GM04504 (cell line): Measurements from ENCODE around the gene HSBP1L1.
"Not testable (repeated sequence)": the region's sequence is repeated elsewhere in the genome, so short reads cannot be mapped to it uniquely, and the experiment has no call there.

Experiments used
- DNase-seq: peaks from one replicate; pipeline ENCODE4 v3.0.0-alpha.2; 2012; ENCODE audit warnings: low read depth

HSBP1L1 gene

DNA sequence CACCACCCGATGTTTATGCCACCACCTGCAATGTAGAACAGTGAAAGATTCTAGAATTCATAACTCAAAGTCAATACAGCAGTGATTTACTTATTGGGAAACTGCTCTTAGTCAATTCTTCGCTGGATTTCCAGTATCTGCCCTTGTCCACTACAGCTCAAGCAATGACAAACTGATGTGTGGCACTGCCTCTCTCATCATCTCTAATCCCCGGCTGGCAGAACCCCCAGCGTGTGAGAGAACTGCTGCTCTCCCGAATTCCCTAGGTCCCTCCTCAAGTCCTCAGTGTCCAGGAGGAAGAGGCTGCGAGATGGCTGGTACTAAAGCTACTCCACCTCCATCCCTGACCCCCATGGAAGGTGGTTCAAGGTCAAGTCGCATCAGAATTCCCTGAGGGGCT is 22.3 kb downstream of the HSBP1L1 start:
- DNase-seq, result no peak

DNA sequence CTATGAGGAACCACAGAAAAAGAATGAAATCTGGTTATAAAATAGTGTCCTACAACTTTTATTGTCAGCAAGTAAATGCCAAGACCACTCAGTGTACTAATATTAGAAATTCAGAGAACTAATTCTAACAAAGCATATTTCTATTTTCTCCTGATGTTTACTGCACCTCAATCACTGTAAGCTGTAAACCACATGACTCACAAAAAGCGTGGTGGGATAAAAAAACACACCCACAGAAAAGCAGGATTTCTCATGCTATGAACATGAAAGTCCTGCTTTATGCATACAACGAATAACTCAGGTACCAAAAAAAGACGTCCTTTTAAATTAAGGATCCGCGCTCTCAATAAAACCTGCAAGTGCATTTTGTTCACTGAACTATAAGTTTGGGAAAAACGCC is 23.1 kb downstream of the HSBP1L1 start:
- no peak for DNase-seq

DNA sequence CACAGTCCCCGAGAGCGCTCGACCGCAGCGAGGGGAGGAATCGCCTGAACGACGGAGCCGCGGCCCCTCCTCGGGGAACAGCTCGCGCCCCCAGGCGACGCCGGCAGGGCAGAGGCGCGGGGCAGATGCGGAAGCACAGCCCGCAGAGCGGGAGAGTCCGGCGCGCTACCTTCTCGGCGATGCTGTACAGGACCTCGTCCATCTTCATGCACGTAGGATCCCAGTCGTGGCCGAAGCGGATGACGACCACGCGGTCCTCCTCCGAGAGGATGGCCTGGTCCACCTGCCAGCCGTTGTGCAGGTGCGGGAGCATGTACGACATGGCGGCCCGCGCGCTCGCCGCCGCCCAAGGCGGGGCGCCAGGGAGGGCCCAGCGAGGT is 23.6 kb downstream of the HSBP1L1 start:
- no peak for DNase-seq

- DNase-seq, result peak; percentile 65
These were observed 24.2 kb downstream of the HSBP1L1 start, which contains the start of gene TXNL4A for GRCh38 chr18:79988451-79989194. TXNL4A (minus strand) TSS chr18:79988563; CDS start chr18:79988392, 171 bp downstream.

DNA sequence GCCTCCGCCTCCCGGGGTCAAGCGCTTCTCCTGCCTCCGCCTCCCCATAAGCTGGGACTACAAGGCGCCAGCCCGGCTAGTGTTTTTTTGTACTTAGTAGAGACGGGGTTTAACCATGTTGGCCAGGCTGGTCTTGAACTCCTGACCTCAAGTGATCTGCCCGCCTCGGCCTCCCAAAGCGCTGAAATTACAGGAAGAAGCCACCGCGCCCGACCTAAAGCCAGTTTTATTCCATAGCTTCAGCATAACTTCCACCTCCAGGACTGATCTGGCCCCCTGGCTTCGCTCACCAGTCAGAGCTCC is 24.7 kb downstream of the HSBP1L1 start:
- no peak for DNase-seq

DNA sequence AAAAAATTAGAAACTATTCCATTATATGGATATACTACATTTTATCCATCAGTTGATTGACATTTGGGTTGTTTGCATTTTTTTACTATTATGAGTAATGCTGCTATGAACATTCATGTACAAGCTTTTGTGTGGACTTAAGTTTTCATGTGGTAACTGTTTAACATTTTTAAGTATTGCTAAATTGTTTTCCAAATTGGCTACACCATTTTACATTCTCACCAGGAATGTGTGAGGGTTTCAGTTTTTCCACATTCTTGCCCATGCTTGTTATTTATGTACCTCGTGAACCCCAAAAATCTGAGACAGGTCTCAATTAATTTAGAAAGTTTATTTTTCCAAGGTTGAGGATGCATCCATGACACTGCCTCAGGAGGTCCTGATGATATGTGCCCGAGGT is 27.1 kb downstream of the HSBP1L1 start:
- DNase-seq, result no peak

DNA sequence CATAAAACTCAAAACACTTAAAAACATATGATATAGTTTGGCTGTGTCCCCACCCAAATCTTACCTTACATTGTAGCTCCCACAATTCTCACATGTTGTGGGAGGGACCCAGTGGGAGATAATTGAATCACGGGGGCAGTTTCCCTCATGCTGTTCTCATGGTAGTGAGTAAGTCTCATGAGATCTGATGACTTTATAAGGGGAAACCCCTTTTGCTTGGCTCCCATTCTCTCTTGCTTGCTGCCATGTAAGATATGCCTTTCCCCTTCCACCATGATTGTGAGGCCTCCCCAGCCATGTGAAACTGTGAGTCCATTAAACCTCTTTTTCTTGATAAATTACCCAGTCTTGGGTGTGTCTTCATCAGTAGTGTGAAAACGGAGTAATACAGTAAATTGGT is 35.3 kb downstream of the HSBP1L1 start:
- DNase-seq, result not testable (repeated sequence)

DNA sequence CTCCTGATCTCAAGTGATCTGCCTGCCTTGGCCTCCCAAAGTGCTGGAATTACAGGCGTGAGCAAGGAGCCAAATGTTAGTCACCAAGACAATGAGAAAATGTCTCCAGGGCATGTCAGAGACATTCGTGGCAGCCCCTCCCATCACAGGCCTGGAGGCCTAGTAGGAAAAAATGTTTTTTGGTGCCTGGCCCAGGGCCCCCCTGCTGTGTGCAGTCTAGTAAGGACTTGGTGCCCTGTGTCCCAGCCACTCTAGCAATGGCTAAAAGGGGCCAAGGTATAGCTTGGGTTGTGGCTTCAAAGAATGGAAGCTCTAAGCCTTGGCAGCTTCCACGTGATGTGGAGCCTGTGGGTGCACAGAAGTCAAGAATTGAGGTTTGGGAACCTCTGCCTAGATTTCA is 36.4 kb downstream of the HSBP1L1 start:
- no peak for DNase-seq

- DNase-seq, result no peak
These were observed 38.0 kb downstream of the HSBP1L1 start for GRCh38 chr18:80002468-80002867.

GRCh38 chr18:80004600-80005342 is 40.3 kb downstream of the HSBP1L1 start:
- DNase-seq, result no peak

GRCh38 chr18:80006724-80007123 is 42.3 kb downstream of the HSBP1L1 start:
- DNase-seq, result no peak

- peak; percentile 96 for DNase-seq
These were observed 45.5 kb downstream of the HSBP1L1 start for GRCh38 chr18:80009661-80010550.

GRCh38 chr18:80010551-80010906 is 46.1 kb downstream of the HSBP1L1 start:
- no peak for DNase-seq

- not testable (repeated sequence) for DNase-seq
These were observed 47.2 kb downstream of the HSBP1L1 start for GRCh38 chr18:80011496-80012137.

DNA sequence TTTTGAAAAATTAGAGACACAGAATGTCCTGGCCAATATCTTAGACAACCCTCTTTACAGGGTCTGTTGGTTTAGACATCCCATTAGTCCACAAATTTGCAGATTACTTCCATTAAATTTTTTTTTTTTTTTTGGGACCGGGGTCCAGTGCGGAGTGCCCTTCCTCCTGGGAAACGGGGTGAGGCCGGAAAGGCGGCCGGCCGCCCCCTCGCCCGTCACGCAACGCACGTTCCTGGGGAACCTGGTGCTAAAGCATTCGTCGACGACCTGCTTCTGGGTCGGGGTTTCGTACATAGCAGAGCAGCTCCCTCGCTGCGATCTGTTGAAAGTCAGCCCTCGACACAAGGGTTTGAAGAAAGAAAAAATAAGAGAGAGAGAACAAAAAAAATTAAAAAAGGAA is 48.3 kb downstream of the HSBP1L1 start:
- DNase-seq, result no peak
